ENCODE measurements around the gene ST8SIA4. TPM values are rescaled to one million over a fixed set of nuclear protein-coding genes. Genes with fewer than 3 reads are reported as not detected.

The ST8SIA4 gene
- total RNA-seq, 4 donors from 2014 or later, result 0.93 to 4.5 (median 1.3) TPM

- no peak for ATAC-seq
- H3K36me3 ChIP-seq, result no peaks in the 10 kb centered on the region
- intact Hi-C loops (cut with DNase I; ENCODE audit: low total_unique reads), result no loop called here
- TF ChIP-seq POLR2A (IDR thresholded peaks at IDR 0.05) (no peak), CTCF (IDR thresholded peaks at IDR 0.05 in 4 of 5, conservative IDR thresholded peaks at IDR 0.05 in 1 of 5) (no peak)
- H3K4me1 ChIP-seq, result no peaks in the 10 kb centered on the region
- no peak overlapping the region for H3K27ac ChIP-seq
- no peak overlapping the region for H3K4me3 ChIP-seq
- in situ Hi-C loops (cut with MboI; ENCODE audit: low sequenced_read_pairs in 4 of 4), result no loop called here
- DNase-seq, result no peak
- no peaks in the 10 kb centered on the region for H3K9me3 ChIP-seq
- H3K27me3 ChIP-seq, result no peaks in the 10 kb centered on the region
These were observed 47.1 kb downstream of the ST8SIA4 start for GRCh38 chr5:100855937-100856430.

- DNase-seq, result no peak
- Histone ChIP-seq H3K27me3 (no peaks in the 10 kb centered on the region), H3K36me3 (no peaks in the 10 kb centered on the region), H3K4me1 (no peaks in the 10 kb centered on the region), H3K4me3 (no peak overlapping the region), H3K27ac (peak overlapping the region in 1 of 4 donors; percentile 3), H3K9me3 (no peaks in the 10 kb centered on the region)
- ATAC-seq, result no peak
- intact Hi-C loops (cut with DNase I; ENCODE audit: low total_unique reads) (no loop called here), in situ Hi-C loops (cut with MboI; ENCODE audit: low sequenced_read_pairs in 4 of 4) (no loop called here)
- TF ChIP-seq CTCF (IDR thresholded peaks at IDR 0.05 in 4 of 5, conservative IDR thresholded peaks at IDR 0.05 in 1 of 5) (no peak), POLR2A (IDR thresholded peaks at IDR 0.05) (no peak)
These were observed 47.8 kb downstream of the ST8SIA4 start for GRCh38 chr5:100855295-100855694.

GRCh38 chr5:100854591-100854990 is 48.5 kb downstream of the ST8SIA4 start:
- no peaks in the 10 kb centered on the region for H3K4me1 ChIP-seq
- no peaks in the 10 kb centered on the region for H3K36me3 ChIP-seq
- DNase-seq (no peak), ATAC-seq (peak in 1 of 2 donors; percentile 30)
- intact Hi-C loops (cut with DNase I; ENCODE audit: low total_unique reads), result no loop called here
- H3K4me3 ChIP-seq, result no peak overlapping the region
- TF ChIP-seq CTCF (IDR thresholded peaks at IDR 0.05 in 4 of 5, conservative IDR thresholded peaks at IDR 0.05 in 1 of 5), result no peak
- TF ChIP-seq POLR2A (IDR thresholded peaks at IDR 0.05), result no peak
- no peaks in the 10 kb centered on the region for H3K9me3 ChIP-seq
- H3K27ac ChIP-seq, result peak overlapping the region in 3 of 4 donors; percentile 28 to 44 (median 41)
- no peaks in the 10 kb centered on the region for H3K27me3 ChIP-seq
- in situ Hi-C loops (cut with MboI; ENCODE audit: low sequenced_read_pairs in 4 of 4), result no loop called here

GRCh38 chr5:100853582-100853981 is 49.5 kb downstream of the ST8SIA4 start:
- Histone ChIP-seq H3K27ac (peak overlapping the region in 2 of 4 donors; percentile 2 to 4), H3K4me3 (no peak overlapping the region), H3K9me3 (no peaks in the 10 kb centered on the region), H3K36me3 (no peaks in the 10 kb centered on the region), H3K4me1 (no peaks in the 10 kb centered on the region), H3K27me3 (no peaks in the 10 kb centered on the region)
- in situ Hi-C loops (cut with MboI; ENCODE audit: low sequenced_read_pairs in 4 of 4) (no loop called here), intact Hi-C loops (cut with DNase I; ENCODE audit: low total_unique reads) (no loop called here)
- ATAC-seq, result no peak
- TF ChIP-seq POLR2A (IDR thresholded peaks at IDR 0.05), result no peak
- no peak for DNase-seq

GRCh38 chr5:100852988-100853449 is 50.1 kb downstream of the ST8SIA4 start:
- H3K27ac ChIP-seq, result peak overlapping the region in 2 of 4 donors; percentile 2 to 4

More at GRCh38 chr5:100852988-100853449, 50.1 kb downstream of the ST8SIA4 start:
- TF ChIP-seq POLR2A (IDR thresholded peaks at IDR 0.05) (no peak), CTCF (IDR thresholded peaks at IDR 0.05 in 4 of 5, conservative IDR thresholded peaks at IDR 0.05 in 1 of 5) (no peak)
- no peak for DNase-seq
- ATAC-seq, result no peak
- no peaks in the 10 kb centered on the region for H3K4me1 ChIP-seq
- no peaks in the 10 kb centered on the region for H3K9me3 ChIP-seq
- H3K36me3 ChIP-seq, result no peaks in the 10 kb centered on the region
- in situ Hi-C loops (cut with MboI; ENCODE audit: low sequenced_read_pairs in 4 of 4), result no loop called here
- H3K4me3 ChIP-seq, result no peak overlapping the region
- H3K27me3 ChIP-seq, result no peaks in the 10 kb centered on the region
- intact Hi-C loops (cut with DNase I; ENCODE audit: low total_unique reads), result no loop called here

All from gastrocnemius medialis (tissue), 4 donors.